GM18907 (cell line): ENCODE results near the gene CPNE9.
"Not testable (repeated sequence)": the region's sequence is repeated elsewhere in the genome, so short reads cannot be mapped to it uniquely, and the experiment has no call there.

Experiments used
- ATAC-seq: cut with Tn5 transposase; IDR thresholded peaks from one replicate; pipeline ENCODE4 v1.9.1; 2021; ENCODE audit warnings: mild to moderate bottlenecking, moderate library complexity; ENCODE audit not compliant: unreplicated experiment

Gene CPNE9

DNA sequence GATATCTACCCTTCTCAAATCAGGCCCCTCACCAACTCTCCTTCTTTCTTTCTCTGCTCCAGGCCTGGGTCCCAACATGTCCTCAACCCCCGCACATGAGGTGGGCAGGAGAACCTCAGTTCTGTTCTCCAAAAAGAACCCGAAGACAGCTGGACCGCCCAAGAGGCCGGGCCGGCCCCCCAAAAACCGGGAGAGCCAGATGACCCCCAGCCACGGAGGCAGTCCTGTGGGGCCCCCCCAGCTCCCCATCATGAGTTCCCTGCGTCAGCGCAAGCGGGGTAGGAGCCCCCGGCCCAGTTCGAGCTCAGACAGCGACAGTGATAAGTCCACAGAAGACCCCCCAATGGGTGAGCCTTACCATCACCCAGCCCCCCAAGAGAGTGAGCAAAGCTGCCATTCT, 40.5 kb downstream of the CPNE9 start:
- ATAC-seq = no peak

DNA sequence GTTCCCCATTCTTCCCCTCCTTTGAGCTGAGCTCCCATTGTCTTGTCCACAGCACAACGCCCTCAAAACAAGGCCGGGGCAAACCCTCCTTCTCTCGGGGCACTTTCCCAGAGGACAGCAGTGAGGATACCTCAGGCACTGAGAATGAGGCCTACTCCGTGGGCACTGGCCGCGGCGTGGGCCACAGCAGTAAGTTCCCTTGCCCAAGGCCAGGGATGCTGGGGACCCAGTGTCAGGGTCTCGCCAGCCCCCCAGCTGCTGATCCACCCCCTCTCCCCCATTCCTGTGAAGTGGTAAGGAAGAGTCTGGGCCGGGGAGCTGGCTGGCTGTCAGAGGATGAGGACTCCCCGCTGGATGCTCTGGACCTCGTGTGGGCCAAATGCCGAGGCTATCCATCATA, 41.9 kb downstream of the CPNE9 start:
- ATAC-seq = no peak

DNA sequence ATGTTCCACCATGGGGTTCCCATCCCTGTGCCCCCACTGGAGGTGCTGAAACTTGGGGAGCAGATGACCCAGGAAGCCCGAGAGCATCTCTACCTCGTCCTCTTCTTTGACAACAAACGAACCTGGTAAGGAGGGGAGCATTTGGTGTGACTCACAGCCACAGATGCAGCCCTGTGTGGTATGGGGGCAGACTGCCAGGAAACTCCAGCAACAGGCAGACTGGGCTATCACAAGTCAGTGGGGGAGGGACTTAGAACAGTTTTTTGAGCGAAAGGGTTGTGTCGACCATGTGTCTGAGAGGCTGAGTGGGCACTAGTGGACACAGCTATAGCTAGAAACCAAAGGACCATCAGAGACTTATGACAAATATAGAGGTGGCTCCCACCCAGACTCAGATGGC, 42.7 kb downstream of the CPNE9 start:
- ATAC-seq = no peak

DNA sequence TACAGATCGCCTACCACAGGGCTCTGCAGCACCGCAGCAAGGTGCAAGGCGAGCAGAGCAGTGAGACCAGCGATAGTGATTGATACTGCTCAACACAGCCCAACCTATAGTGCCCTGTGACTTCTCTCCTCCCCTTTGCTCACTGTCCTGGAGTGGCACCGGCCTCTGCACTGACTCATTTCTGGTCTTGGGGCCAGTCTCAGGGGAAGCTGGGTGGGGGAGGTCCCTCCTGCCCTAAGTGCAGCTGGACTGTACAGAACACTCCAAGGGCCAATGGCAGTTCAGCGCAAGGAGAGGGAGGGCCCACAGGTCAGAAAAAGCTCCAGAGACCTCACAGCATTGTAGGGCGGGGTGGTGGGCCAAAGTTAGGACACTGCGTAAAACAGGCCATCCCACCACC, 43.6 kb downstream of the CPNE9 start:
- ATAC-seq = no peak

DNA sequence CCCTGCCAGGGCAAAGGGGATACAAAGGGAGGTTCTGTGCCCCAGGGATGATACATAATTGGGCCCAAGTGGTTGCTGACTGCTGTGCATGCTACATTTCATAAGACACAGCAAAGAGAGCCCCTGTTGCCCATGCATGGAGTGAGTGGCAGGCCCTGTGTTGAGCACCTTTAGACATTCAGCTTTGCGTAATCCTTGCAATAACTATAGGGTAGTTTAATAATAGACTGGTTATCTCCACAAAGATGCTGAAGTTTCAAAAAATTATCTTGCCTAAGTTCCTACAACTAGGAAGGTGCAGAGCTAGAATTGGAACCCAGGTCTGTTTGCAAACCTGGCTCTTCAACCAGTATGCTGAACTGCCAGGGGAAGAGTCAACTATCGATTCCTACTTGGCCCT, 44.4 kb downstream of the CPNE9 start:
- ATAC-seq = no peak

DNA sequence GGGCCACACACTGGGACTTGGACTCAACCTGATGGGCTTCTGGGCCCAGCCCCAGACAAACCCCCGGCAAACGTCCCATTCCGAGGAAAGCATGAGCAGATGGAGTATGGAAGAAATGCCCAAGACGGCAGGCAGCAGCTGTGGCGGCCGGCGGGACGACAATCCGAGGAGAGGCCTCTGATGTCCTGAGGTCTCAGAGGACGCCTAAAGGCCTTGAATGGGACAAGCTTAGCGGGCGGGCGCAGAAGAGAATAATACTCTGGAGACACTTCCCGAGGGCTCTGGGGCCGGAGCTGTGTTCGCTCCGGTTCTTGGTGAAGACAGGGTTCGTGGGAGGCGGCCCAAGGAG, 45.6 kb downstream of the CPNE9 start:
- ATAC-seq = no peak

DNA sequence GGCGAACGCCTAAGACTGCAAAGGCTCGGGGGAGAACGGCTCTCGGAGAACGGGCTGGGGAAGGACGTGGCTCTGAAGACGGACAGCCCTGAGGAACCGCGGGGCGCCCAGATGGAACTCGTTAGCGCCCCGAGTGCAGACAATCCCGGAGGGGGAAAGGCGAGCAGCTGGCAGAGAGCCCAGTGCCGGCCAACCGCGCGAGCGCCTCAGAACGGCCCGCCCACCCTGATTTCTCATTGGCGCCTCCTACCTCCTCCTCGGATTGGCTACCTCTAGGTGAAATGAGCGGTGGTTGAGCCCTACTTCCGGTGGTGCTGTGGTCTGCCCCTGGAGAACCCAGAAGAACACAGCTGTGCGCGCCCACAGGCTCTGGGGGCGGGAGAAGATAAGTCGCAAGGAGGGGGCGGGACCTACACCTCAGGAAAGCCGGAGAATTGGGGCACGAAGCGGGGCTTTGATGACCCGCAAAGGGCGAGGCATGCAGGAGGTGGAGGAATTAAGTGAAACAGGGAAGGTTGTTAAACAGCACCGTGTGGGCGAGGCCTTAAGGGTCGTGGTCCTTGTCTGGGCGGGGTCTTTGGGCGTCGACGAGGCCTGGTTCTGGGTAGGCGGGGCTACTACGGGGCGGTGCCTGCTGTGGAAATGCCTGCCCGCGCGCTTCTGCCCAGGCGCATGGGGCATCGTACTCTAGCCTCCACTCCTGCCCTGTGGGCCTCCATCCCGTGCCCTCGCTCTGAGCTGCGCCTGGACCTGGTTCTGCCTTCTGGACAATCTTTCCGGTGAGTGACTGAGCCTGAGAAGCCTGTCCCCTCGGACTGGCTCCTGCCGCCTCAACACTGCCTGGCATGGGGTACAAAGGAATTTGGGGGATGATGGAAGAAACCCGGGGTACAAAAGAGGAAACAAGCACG, 46.3 kb downstream of the CPNE9 start, which contains the start of gene OGG1:
Gene OGG1, plus strand, starts transcription at position 308 of the 911 bp plus-strand sequence. Its CDS starts 335 bp downstream, at position 643.
- ATAC-seq = peak; percentile 89

DNA sequence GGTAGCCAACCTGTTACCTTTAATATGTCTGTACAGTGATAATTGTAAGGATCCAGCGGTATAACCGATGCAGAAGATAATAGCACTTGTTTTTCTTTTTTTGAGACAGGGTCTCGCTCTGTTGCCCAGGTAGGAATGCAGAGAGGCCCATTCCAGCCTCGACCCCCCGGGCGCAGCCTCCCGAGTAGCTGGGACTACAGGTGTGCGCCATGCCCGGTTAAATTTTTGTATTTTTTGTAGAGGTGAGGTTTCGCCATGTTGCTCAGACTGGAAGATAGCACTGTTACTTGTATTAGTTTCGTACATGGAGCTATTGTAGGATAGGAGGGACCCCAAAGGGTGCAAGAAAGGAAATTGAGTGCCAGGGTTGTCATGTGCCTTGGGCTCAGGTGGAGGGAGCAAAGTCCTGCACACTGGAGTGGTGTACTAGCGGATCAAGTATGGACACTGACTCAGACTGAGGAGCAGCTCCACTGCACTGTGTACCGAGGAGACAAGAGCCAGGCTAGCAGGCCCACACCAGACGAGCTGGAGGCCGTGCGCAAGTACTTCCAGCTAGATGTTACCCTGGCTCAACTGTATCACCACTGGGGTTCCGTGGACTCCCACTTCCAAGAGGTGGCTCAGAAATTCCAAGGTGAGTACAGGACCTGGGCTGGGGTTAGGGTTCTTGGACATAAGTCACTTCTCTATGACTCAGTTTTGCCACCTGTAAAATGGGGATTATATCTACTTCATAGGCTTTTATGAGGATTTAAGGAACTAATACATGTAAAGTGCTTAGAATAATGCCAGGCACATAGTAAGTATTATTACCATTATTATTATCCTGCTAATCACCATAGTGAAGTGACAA, 47.2 kb downstream of the CPNE9 start:
- ATAC-seq = no peak

DNA sequence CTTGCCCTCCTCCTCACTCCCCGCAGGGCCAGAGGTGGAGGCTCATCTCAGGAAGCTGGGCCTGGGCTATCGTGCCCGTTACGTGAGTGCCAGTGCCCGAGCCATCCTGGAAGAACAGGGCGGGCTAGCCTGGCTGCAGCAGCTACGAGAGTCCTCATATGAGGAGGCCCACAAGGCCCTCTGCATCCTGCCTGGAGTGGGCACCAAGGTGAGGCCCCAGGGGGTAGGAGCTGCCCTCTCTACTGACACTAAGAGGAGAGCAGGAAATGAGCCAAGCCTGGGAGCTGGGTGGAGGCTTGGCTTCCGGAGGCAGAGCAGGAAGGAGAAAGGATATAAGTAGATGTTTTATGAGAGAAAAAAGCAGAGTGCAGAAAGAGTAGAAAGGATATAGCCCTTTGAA, 51.0 kb downstream of the CPNE9 start:
- no peak for ATAC-seq

DNA sequence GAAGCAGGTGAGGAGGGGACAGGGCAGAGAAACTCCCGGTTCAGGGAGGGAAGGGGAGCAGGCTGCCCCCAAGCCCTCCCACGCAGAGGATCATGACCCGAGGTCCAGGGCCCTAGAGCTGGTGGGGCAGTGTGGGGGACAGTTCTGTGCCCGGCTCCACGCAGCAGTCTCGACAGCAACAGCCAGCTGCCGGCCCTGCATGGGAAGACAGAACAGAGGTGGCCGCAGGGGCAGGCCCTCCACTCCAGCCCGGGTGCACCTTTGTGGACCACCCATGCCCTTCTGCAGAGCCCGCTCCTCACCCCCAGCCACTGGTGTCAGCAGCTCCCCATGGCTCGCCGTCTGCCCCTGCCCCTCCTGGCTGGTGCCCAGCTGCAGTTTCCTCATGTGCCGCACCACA, 53.8 kb downstream of the CPNE9 start:
- ATAC-seq = no peak

DNA sequence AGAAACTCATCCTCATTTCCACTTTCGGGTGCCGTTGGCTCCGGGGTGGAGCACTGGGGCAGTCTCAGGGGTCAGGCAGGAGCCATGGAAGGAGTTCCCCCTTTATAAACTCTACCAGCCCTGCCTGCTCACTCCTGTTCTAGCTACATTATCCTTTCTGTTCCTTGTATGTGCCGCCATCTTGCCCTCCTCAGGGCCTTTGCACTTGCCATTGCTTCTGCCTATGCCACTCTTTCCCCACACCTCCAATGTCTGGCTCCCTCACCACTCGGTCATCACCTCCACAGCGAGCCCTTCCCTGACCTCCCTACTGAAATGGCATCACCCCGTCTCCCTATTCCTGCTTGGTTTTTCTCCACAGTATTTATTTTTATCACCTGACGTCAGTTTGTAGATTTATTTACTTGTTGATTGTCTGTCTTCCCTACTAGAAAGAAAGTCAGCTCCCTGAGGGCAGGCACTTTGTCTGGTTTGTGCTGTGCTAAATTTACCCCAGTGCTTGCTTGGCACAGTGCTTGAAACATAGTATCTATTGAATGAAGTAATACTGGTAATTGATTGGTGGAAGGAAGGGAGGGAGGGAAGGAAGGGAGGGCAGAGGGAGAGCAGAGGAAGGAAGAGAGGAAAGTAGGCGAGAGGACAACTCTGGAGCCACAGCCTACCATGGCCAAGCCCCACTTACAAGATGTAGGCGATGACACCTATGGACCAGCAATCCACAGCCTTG, 57.3 kb downstream of the CPNE9 start:
- no peak for ATAC-seq

DNA sequence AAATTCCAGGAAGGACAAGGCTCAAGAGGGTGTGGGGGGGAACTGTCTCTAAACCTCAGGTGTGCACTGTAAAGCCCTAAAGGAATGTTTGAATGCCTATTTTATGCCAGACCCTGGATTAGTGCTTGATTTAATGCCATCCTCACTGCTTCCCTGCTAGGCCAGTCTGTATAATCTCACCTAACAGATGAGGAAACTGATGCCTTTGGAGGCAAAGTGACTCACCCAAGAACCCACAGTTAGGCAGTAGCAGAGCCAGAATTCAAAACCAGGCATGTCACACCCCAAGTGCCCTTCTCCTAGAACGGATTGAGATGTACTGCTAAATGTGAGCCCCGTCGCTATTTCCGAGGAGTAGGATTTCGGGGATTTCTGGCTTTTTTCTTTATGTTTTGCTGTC, 58.3 kb downstream of the CPNE9 start:
- no peak for ATAC-seq

DNA sequence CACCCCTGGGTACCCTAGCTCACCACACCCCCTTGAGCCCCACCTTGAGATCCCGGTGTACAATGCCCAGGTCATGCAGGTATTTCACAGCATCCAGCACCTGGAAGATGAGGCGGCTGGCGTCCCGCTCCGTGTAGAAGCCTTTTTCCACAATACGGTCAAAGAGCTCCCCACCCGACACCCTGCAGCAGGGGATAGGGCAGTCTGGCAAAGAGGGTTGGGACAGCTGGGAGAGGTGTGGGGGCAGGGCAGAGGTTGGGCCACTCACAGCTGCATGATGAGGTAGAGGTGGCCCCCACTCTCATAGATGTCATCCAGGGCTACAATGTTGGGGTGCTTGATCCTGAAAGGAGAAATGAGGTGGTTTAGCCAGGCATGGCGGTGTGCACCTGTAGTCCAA, 59.2 kb downstream of the CPNE9 start:
- ATAC-seq = no peak

DNA sequence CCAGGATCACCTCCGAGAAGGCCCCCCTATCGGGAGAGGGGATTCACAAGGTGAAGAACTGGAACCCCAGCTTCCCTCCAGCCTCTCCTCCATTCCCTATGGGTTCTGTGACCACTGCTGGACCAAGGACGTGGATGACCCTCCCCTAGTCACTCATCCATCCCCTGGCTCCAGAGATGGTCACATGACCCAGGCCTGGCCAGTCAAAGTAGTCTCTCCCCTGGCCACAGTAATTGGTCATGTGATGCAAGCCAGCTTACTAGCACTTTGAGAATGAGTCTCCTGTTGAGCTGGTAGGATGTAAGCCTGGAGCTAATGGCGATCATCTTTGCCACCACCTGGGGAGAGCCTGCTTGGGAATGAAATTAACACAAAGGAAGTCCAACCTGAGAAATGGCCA, 62.2 kb downstream of the CPNE9 start:
- no peak for ATAC-seq

DNA sequence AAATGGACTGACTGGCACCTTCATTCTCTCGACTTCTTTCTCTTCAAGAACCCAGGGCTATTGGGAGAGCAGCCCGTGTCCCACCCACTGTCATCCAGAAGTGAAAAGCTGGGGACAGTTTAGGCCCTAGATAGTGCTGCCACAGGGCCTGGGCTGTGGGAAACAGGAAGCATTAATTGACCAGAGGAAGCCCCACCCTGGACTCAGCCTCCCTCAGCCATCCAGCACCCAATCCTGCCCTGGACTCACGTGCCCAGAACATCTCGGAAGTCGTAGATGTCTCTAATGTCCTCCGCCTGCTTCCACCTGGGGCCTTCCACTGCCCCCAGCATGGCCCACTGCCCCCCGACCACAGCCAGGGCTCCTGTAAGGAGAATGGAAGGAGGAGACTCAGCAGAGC, 63.8 kb downstream of the CPNE9 start:
- ATAC-seq = no peak

DNA sequence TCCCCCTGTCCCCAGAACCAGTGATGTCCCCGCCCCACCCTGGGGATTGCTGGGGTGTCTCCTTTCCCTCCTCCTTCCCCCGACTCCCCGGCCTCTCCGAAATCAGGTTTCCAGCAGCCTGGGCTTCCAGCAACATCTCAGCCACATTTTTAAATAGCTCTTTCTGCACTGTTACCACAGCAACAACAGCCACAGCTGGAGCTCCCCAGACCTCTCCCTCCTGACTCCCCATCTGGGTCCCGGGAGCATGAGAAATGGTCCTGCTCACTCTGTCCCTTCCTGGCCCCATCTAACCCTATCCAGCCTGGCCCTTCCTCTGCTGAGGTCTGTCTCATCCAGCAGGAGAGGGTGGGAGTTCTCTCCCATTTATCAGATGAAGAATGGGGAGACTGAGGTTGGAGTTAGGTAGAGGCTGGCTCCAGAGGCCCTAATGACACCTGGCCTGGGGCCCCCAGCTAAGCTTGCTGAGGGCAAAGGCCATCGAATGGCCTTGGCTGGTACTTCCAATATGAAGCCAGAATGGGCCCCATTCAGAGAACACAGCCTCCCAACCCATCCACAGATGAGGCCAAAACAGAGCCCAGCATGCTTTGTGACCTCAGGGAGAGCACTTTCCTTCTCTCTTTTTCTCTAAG, 64.6 kb downstream of the CPNE9 start:
- no peak for ATAC-seq

DNA sequence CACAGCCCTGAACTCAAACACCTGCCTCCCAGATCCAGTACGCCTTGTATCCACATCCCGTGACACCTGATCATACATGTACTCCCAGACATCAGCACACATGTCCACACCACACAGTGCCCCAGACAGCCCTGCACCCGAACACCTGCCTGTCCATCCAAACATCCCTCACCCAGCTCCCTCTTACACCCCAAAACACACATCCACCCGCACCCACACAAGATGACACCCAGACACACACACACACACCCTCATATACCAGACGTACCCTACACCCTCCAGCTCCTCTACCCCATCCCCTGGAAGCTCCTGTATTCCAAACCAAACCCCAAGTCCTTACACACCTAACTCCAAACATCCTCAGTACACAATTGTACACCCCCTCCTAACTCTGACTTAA, 65.4 kb downstream of the CPNE9 start:
- no peak for ATAC-seq

DNA sequence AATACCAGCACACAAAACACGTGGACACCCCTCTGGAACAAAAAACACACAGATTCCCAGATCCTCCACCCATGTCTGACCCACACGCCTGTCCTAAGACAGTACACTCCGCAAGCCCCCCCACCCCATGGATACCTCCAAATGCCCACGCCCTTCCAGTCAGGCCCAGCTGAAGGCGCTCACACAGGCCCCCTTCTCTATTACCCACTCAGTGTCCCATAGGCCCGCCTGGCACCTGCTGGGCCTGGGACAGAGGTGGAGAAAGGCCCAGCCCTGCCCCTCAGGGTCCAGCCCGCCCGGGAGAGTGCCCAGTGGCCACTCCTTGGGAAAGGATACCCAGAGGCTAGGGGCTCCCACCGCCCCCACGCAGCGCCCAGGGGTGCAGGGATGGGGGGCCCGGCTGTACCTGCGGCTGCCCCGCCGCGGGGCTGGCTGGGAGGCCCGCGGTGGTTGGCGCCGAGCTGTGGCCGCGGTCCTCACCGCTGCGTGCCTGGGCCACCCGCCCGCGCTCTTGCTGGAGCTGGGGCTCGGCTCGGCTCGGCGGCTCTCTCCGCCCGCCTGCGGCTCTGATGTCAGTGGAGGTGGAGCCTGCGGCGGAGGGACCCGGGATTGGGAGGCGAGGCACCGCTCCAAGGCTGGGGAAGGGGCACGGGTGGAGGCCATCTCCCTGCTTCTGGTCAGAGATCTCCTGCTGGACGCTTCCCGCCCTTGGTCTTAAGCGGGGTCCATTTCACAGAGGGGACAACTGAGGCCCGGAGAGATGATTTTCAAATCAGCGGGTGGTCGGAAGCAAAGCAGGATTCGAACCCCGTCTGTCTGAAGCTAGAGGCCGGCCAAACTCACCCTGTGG, 66.0 kb downstream of the CPNE9 start, which contains the start of gene CAMK1:
Gene CAMK1, minus strand, starts transcription at position 522 of the 850 bp plus-strand sequence. CDS start 2,198 bp downstream, outside the sequence.
- no peak for ATAC-seq

DNA sequence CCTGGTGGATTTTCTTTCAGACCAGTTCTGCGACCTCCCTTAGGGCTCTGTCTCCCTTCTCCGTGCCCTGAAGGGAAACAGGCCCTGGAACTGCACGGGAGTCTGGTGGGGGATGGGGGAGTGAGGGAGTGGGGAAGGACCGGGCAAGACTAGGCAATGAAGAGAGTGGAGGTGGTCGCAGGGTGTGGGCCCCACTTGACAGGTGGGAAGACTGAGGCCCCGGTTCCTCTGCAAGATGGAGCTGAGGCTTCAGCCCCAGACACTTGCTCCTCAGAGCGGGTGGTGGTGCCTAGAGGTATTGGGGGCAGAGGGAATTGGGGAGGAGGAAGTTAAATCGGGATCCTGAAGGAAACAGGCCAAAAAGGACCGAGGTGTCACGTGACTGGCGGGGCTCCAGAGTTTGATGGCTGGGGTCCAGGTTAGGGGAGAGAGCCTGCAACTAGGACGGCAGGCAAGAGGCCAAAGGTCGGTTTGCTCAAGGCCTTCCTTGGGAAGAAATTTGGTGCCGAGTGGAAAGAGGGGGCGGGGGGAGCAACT, 66.7 kb downstream of the CPNE9 start:
- ATAC-seq = no peak

DNA sequence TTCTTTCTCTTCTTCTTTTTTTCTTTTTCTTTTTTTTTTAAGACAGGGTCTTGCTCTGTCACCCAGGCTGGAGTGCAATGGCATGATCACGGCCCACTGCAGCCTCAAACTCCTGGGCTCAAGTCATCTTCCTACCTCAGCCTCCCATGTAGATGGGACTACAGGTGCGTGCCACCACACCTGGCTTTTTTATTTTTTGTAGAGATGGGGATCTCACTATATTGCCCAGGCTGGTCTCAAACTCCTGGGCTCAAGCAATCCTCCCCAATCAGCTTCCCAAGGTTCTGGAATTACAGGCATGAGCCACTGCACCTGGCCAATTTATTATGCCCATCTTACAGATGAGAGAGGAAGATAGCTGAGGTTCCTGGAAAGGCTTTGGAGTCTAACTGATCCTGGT, 67.4 kb downstream of the CPNE9 start:
- ATAC-seq = not testable (repeated sequence)
